Keratinocyte (primary cell): ENCODE results near the gene PIGO. TPM values are rescaled to one million over a fixed set of nuclear protein-coding genes. Genes with fewer than 3 reads are reported as not detected.

ENCODE experiments used
- DNase-seq: peaks from one replicate; pipeline ENCODE4 v3.0.0-alpha.2; 2011; ENCODE audit warnings: low read depth, missing footprints, low spot score
- FAIRE-seq: peaks from 2 replicates; lab custom pipeline; 2011; peaks lifted over from hg19 to GRCh38; lab: Jason Lieb, UNC
- H2AFZ ChIP-seq: 2 replicates; pipeline ENCODE4 v1.6.0; 2012; ENCODE audit warnings: low read length, control low read depth, inconsistent platforms; ENCODE audit not compliant: control insufficient read depth
- H3K27ac ChIP-seq: 2 replicates; pipeline ENCODE4 v1.5.1; 2011; ENCODE audit warnings: low read length; ENCODE audit not compliant: control insufficient read depth, insufficient read depth
- H3K27me3 ChIP-seq: 3 replicates; pipeline ENCODE4 v1.6.0; 2011; ENCODE audit warnings: low read length; ENCODE audit not compliant: control insufficient read depth, insufficient read depth; ENCODE audit errors: extremely low read depth
- H3K36me3 ChIP-seq, 2 experiments: 2 replicates in 1 of 2; 3 replicates in 1 of 2; pipeline ENCODE4 v1.5.1; 2011; ENCODE audit warnings: low read length in 2 of 2, mild to moderate bottlenecking in 1 of 2; ENCODE audit not compliant: control insufficient read depth in 2 of 2, insufficient read depth in 2 of 2; ENCODE audit errors: extremely low read depth in 1 of 2
- H3K4me1 ChIP-seq: 3 replicates; pipeline ENCODE4 v1.5.1; 2011; ENCODE audit warnings: low read length; ENCODE audit not compliant: control insufficient read depth, insufficient read depth; ENCODE audit errors: extremely low read depth
- H3K4me2 ChIP-seq: 3 replicates; pipeline ENCODE4 v1.6.0; 2011; ENCODE audit warnings: low read depth, low read length; ENCODE audit not compliant: control insufficient read depth, insufficient read depth; ENCODE audit errors: extremely low read depth
- H3K4me3 ChIP-seq, 3 experiments: fragments of 200-600 bp in 1 of 3; sonication (generic) in 1 of 3; 2 replicates in 2 of 3; 3 replicates in 1 of 3; pipeline ENCODE4 v1.5.1; 2011 to 2016; ENCODE audit warnings: low read length in 3 of 3, mild to moderate bottlenecking in 3 of 3, control low read depth in 2 of 3, inconsistent platforms in 1 of 3, low read depth in 1 of 3, mixed read lengths in 1 of 3, mixed run types in 1 of 3, moderate library complexity in 1 of 3; ENCODE audit not compliant: control insufficient read depth in 2 of 3, insufficient read depth in 2 of 3; ENCODE audit errors: extremely low read depth in 1 of 3
- H3K79me2 ChIP-seq: 2 replicates; pipeline ENCODE4 v1.6.0; 2012; ENCODE audit warnings: low read length; ENCODE audit not compliant: control insufficient read depth, insufficient read depth
- H3K9ac ChIP-seq: 3 replicates; pipeline ENCODE4 v1.6.0; 2011; ENCODE audit warnings: low read length; ENCODE audit not compliant: control insufficient read depth, insufficient read depth; ENCODE audit errors: extremely low read depth
- H3K9me1 ChIP-seq: 3 replicates; pipeline ENCODE4 v1.6.0; 2011; ENCODE audit warnings: low read length; ENCODE audit not compliant: control insufficient read depth, insufficient read depth; ENCODE audit errors: extremely low read depth
- H3K9me3 ChIP-seq: 2 replicates; pipeline ENCODE4 v1.5.1; 2012; ENCODE audit warnings: low read depth, low read length; ENCODE audit not compliant: control insufficient read depth
- H4K20me1 ChIP-seq: 3 replicates; pipeline ENCODE4 v1.6.0; 2011; ENCODE audit warnings: low read length; ENCODE audit not compliant: control insufficient read depth, insufficient read depth; ENCODE audit errors: extremely low read depth
- EZH2 ChIP-seq: IDR thresholded peaks from one replicate; pipeline ENCODE4 v1.6.1; 2012; ENCODE audit warnings: inconsistent platforms, mild to moderate bottlenecking, low read length, moderate library complexity
- dilution Hi-C: fragments of 300-500 bp; cut with MboI; formaldehyde crosslinking; loops from one replicate; pipeline ENCODE4 v1.7.0; 2020; ENCODE audit warnings: low sequenced_read_pairs; ENCODE audit not compliant: extremely low pct_ligation_motif_present
- polyA plus RNA-seq, 5 experiments: library from polyadenylated mRNA; depleted of rRNA in 3 of 5; stranded (reverse) in 3 of 5; stranded (forward) in 1 of 5; unstranded in 1 of 5; fragments of >200 nt; gene quantifications; 1 replicate in 1 of 5; 2 replicates in 3 of 5; 3 replicates in 1 of 5; pipeline versions ENCODE4 v1.2.1 to v1.2.3, GENCODE V29; 2011 to 2012; ENCODE audit warnings: missing spikeins in 2 of 5, low read depth in 1 of 5, low replicate concordance in 1 of 5
- TF ChIP-seq, protein P1 (sequence below), 3 experiments: IDR thresholded peaks in 1 of 3; conservative IDR thresholded peaks in 1 of 3; optimal IDR thresholded peaks in 1 of 3; 2 replicates in 2 of 3; 3 replicates in 1 of 3; pipeline versions ENCODE3 to v1.5.1; 2011; ENCODE audit warnings: low read length in 3 of 3, mild to moderate bottlenecking in 3 of 3, moderate library complexity in 2 of 3, control low read depth in 1 of 3, inconsistent platforms in 1 of 3; ENCODE audit not compliant: insufficient read depth in 2 of 3; ENCODE audit errors: extremely low read depth in 1 of 3

PIGO gene
- polyA plus RNA-seq, 1 donor (not counting 4 experiments of a cell fraction or from before 2014, with no cell fraction given) = 18.6 TPM

- Histone ChIP-seq H3K4me3 (no peak overlapping the region), H3K9ac (no peak overlapping the region), H4K20me1 (peaks cover 13% of the 10 kb centered on the region), H3K27ac (no peak overlapping the region), H3K79me2 (peaks cover 39% of the 10 kb centered on the region), H3K4me2 (no peak overlapping the region), H2AFZ (no peak overlapping the region), H3K27me3 (no peaks in the 10 kb centered on the region), H3K4me1 (peaks cover 27% of the 10 kb centered on the region), H3K36me3 (peaks cover 37% of the 10 kb centered on the region in 2 experiments), H3K9me1 (no peaks in the 10 kb centered on the region), H3K9me3 (no peaks in the 10 kb centered on the region)
- no peak for DNase-seq
- no peak for FAIRE-seq
- dilution Hi-C loops = no loop called here
- TF ChIP-seq, protein P1, sequence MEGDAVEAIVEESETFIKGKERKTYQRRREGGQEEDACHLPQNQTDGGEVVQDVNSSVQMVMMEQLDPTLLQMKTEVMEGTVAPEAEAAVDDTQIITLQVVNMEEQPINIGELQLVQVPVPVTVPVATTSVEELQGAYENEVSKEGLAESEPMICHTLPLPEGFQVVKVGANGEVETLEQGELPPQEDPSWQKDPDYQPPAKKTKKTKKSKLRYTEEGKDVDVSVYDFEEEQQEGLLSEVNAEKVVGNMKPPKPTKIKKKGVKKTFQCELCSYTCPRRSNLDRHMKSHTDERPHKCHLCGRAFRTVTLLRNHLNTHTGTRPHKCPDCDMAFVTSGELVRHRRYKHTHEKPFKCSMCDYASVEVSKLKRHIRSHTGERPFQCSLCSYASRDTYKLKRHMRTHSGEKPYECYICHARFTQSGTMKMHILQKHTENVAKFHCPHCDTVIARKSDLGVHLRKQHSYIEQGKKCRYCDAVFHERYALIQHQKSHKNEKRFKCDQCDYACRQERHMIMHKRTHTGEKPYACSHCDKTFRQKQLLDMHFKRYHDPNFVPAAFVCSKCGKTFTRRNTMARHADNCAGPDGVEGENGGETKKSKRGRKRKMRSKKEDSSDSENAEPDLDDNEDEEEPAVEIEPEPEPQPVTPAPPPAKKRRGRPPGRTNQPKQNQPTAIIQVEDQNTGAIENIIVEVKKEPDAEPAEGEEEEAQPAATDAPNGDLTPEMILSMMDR (optimal IDR thresholded peaks at IDR 0.05 in 1 of 3, IDR thresholded peaks at IDR 0.05 in 1 of 3, conservative IDR thresholded peaks at IDR 0.05 in 1 of 3; ENCODE audit: extremely low read depth in 1 of 3, insufficient read depth in 2 of 3, low read length in 3 of 3) = no peak
- no peak for TF ChIP-seq EZH2
Observed at GRCh38 chr9:35107297-35108290, 11.2 kb upstream of the PIGO start.

DNA sequence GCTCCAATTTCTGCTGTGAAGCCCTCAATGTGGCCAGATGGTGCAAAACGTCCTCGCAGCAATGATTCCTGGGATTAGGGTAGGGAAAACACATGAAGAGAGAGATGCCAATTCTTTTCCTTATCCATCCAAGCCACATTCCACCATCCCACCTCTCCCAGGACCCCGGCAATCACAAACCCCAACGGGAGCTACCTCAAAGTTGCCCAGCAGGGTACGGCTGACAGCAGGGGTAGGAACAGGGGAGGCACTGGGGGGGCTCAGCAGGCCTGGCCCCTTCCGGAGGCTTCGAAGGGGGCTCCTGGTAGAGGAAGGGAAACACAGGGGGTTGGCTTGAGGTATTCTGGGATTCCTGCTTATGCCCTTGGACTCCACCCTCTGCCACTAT is 9.9 kb upstream of the PIGO start:
- H3K9me1 ChIP-seq = no peaks in the 10 kb centered on the region
- H4K20me1 ChIP-seq = peaks cover 13% of the 10 kb centered on the region
- no peaks in the 10 kb centered on the region for H3K9me3 ChIP-seq
- TF ChIP-seq EZH2 = no peak
- TF ChIP-seq, protein P1 (optimal IDR thresholded peaks at IDR 0.05 in 1 of 3, IDR thresholded peaks at IDR 0.05 in 1 of 3, conservative IDR thresholded peaks at IDR 0.05 in 1 of 3; ENCODE audit: extremely low read depth in 1 of 3, insufficient read depth in 2 of 3, low read length in 3 of 3) = no peak
- DNase-seq (no peak), FAIRE-seq (no peak)
- H3K4me2 ChIP-seq = no peak overlapping the region
- H3K4me1 ChIP-seq = peaks cover 28% of the 10 kb centered on the region
- peaks cover 39 to 44% of the 10 kb centered on the region in 2 experiments for H3K36me3 ChIP-seq
- no peak overlapping the region for H3K9ac ChIP-seq
- H3K4me3 ChIP-seq = no peak overlapping the region
- H2AFZ ChIP-seq = no peak overlapping the region
- dilution Hi-C loops = no loop called here
- H3K27ac ChIP-seq = no peak overlapping the region
- H3K79me2 ChIP-seq = peaks cover 47% of the 10 kb centered on the region
- H3K27me3 ChIP-seq = no peaks in the 10 kb centered on the region
